ENCODE results near the gene SEMA5B. TPM values are rescaled to one million over a fixed set of nuclear protein-coding genes. Genes with fewer than 3 reads are reported as not detected.

SEMA5B gene
- total and polyA plus RNA-seq, 12 donors, result 1.3 to 12.7 (median 7.4) TPM

- Histone ChIP-seq H3K27me3 (no peaks in the 10 kb centered on the region), H3K36me3 (peaks cover 0 to 20% (median 0%) of the 10 kb centered on the region in 9 donors), H3K27ac (peak overlapping the region; percentile 52 to 92 (median 85)), H3K4me3 (peak overlapping the region in 1 of 10 donors; percentile 29), H3K4me1 (peaks cover 21 to 92% (median 43%) of the 10 kb centered on the region in 9 donors), H3K9me3 (no peaks in the 10 kb centered on the region)
- ATAC-seq (peak; percentile 72 to 85 (median 81)), DNase-seq (peak; percentile 54 to 59)
- WGBS, 2 donors, result 23 to 30% methylated on average over 7 of the region's 7 CpGs
- intact Hi-C loops (cut with DNase I), result loop anchor here in 1 of 10 donors (2.0 kb wide), 1 partner anchor 17 kb away; no protein-coding TSS in a partner anchor
- TF ChIP-seq CTCF (IDR thresholded peaks at IDR 0.05), result no peak
Observed at GRCh38 chr3:122957707-122958689, 69.6 kb downstream of the SEMA5B start.

DNA sequence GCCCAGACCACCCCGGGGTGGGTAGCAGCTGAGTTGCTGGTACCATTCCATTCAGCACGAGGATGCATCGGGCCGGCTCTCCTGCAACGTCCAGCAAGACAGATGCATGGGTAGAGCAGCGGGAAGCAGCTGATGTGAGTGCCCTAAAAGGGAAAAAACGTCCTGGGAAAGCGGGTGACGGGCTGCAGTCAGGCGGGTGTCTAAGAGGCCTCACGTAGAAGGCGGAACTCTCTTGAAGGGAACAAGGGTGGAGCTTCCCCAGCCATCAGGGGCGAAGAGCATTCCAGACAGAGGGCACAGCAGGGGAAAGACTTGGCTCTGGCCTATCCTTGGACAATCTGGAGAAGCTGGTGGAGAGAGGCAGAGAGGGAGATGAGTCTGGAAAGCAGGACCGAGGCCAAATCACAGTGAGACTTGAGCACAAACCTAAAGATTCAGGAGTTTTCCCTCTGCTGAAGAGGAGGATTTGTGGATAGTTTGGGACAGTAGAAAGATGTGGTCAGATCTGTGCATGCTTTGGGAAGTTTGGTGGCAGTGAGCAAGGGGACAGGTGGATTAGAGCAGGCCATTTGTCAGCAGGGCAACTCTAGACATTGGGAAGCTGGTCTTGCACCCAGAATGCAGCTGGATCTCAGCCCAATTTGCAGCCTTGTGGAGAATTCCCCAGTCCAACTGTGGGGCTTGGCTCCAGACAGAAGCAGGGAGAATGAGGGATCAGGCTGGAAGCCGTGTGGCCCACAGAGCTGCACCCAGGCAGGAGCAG, 70.7 kb downstream of the SEMA5B start:
- 27 to 53% methylated on average over 15 of the region's 15 CpGs for WGBS, 2 donors
- Histone ChIP-seq H3K27me3 (no peaks in the 10 kb centered on the region), H3K4me3 (peak overlapping the region in 4 of 10 donors; percentile 0 to 29 (median 9)), H3K36me3 (peaks cover 0 to 20% (median 0%) of the 10 kb centered on the region in 9 donors), H3K27ac (peak overlapping the region; percentile 52 to 92 (median 85)), H3K9me3 (no peaks in the 10 kb centered on the region), H3K4me1 (peaks cover 21 to 88% (median 40%) of the 10 kb centered on the region in 9 donors)
- DNase-seq (peak; percentile 15 to 58), ATAC-seq (peak; percentile 30 to 82 (median 58))
- TF ChIP-seq CTCF (IDR thresholded peaks at IDR 0.05), result no peak
- intact Hi-C loops (cut with DNase I), result loop anchor here in 1 of 10 donors (2.0 kb wide), 1 partner anchor 18 kb away; no protein-coding TSS in a partner anchor

DNA sequence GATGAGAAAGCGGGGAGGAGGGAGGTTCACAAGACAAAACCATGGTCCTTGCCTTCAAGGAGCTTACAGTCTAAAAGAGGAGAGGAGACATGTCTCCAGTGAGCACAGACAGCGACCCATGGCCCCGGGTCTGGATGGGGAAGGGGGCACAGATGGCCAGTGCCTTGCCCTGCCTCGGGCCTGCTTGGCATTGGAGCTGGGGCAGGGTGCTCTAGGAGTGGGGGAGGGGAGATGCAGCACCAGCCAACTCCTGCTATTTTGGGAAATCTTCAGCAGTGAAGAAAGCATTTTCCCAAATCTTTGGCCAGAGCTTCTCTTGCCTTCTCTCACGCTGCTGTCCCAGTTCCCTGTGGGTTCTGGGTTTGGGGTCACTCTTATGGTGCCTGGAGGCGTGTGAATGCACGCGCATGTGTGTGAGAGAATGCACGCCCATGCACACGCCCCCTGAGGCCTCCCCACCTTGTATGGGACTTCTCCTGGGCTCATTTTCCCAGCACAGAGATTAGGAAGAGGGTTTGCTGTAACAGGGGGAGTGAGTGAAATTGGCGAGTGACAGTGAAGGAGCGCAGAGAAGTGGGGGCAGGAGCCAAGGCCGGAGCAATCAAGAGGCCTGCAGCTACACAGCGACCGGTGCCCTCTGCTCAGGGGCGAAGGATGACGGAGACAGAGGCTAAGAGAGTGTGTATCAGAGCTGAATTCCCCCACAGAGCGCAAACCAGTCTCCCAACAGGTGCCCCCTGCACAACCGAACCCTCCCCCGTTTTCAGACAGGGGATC, 71.5 kb downstream of the SEMA5B start:
- peak; percentile 15 to 69 (median 44) for ATAC-seq
- Histone ChIP-seq H3K4me3 (peak overlapping the region in 1 of 10 donors; percentile 29), H3K36me3 (peaks cover 0 to 20% (median 0%) of the 10 kb centered on the region in 9 donors), H3K9me3 (no peaks in the 10 kb centered on the region), H3K27ac (peak overlapping the region in 9 of 10 donors; percentile 68 to 92 (median 86)), H3K4me1 (peaks cover 21 to 82% (median 39%) of the 10 kb centered on the region in 9 donors), H3K27me3 (no peaks in the 10 kb centered on the region)
- WGBS, 2 donors, result 55 to 63% methylated on average over 20 of the region's 20 CpGs
- intact Hi-C loops (cut with DNase I), result loop anchor here in 1 of 10 donors (2.0 kb wide), 1 partner anchor 19 kb away; no protein-coding TSS in a partner anchor
- TF ChIP-seq CTCF (IDR thresholded peaks at IDR 0.05), result no peak
- DNase-seq, result peak; percentile 27 to 33
